ENCODE data around the gene POLR2C. TPM values are rescaled to one million over a fixed set of nuclear protein-coding genes. Genes with fewer than 3 reads are reported as not detected.
A peak's percentile ranks its signal among the peaks of the same experiment; 100 is the strongest.

Gene POLR2C
- total and polyA plus RNA-seq, 2 of the 13 experiments (the other 11 are each of a cell fraction or from before 2014, with no cell fraction given), result 104 to 216 TPM

- TF ChIP-seq PPARG (CRISPR knock-in tag; conservative IDR thresholded peaks at IDR 0.05) (peak; percentile 71), CEBPG (CRISPR knock-in tag; IDR thresholded peaks at IDR 0.05) (0 out of 2 replicates have a peak, but pooled peaks have one; percentile 47), ATF7 (IDR thresholded peaks at IDR 0.05) (no peak), ATF7 (CRISPR knock-in tag; IDR thresholded peaks at IDR 0.05) (peak; percentile 24; the same call in 1 of the 2 replicates), CEBPZ (IDR thresholded peaks at IDR 0.05; ENCODE audit: low read length) (no peak), SP5 (CRISPR knock-in tag; IDR thresholded peaks at IDR 0.05; ENCODE audit: borderline replicate concordance, low read depth) (peak; percentile 96), FOXA1 (IDR thresholded peaks at IDR 0.05) (no peak), FOXA1 (CRISPR knock-in tag; IDR thresholded peaks at IDR 0.05) (peak; percentile 29; the same call in 1 of the 2 replicates), WIZ (CRISPR knock-in tag; IDR thresholded peaks at IDR 0.05) (0 out of 2 replicates have a peak, but pooled peaks have one; percentile 34), ZNF652 (CRISPR knock-in tag; IDR thresholded peaks at IDR 0.05; ENCODE audit: borderline replicate concordance, low read depth) (peak; percentile 36; the same call in 1 of the 2 replicates), ZNF878 (CRISPR knock-in tag; IDR thresholded peaks at IDR 0.05) (0 out of 2 replicates have a peak, but pooled peaks have one; percentile 61), ZNF605 (CRISPR knock-in tag; IDR thresholded peaks at IDR 0.05) (peak; percentile 88), ZBTB34 (CRISPR knock-in tag; IDR thresholded peaks at IDR 0.05) (0 out of 2 replicates have a peak, but pooled peaks have one; percentile 79), ZSCAN25 (CRISPR knock-in tag; IDR thresholded peaks at IDR 0.05) (peak; percentile 83), PATZ1 (CRISPR knock-in tag; IDR thresholded peaks at IDR 0.05) (peak; percentile 97), ESRRA (CRISPR knock-in tag; IDR thresholded peaks at IDR 0.05; ENCODE audit: low read depth) (peak; percentile 99), ATF5 (CRISPR knock-in tag; IDR thresholded peaks at IDR 0.05; ENCODE audit: low read depth) (peak; percentile 59; the same call in 1 of the 2 replicates), POGZ (CRISPR knock-in tag; IDR thresholded peaks at IDR 0.05) (peak; percentile 39; the same call in 1 of the 2 replicates), KDM6A (CRISPR knock-in tag; IDR thresholded peaks at IDR 0.05; ENCODE audit: low read depth) (peak; percentile 68), JUNB (CRISPR knock-in tag; IDR thresholded peaks at IDR 0.05; ENCODE audit: borderline replicate concordance) (peak; percentile 83), ZNF740 (CRISPR knock-in tag; IDR thresholded peaks at IDR 0.05) (peak; percentile 72; the same call in 1 of the 2 replicates)
Observed at GRCh38 chr16:57482845-57483545, 20.5 kb downstream of the POLR2C start (continued).
